ENCODE measurements around the gene UBD.

GRCh38 chr6:29561606-29562181 lies 2.2 kb upstream of the UBD start:
- TF ChIP-seq, protein P1, sequence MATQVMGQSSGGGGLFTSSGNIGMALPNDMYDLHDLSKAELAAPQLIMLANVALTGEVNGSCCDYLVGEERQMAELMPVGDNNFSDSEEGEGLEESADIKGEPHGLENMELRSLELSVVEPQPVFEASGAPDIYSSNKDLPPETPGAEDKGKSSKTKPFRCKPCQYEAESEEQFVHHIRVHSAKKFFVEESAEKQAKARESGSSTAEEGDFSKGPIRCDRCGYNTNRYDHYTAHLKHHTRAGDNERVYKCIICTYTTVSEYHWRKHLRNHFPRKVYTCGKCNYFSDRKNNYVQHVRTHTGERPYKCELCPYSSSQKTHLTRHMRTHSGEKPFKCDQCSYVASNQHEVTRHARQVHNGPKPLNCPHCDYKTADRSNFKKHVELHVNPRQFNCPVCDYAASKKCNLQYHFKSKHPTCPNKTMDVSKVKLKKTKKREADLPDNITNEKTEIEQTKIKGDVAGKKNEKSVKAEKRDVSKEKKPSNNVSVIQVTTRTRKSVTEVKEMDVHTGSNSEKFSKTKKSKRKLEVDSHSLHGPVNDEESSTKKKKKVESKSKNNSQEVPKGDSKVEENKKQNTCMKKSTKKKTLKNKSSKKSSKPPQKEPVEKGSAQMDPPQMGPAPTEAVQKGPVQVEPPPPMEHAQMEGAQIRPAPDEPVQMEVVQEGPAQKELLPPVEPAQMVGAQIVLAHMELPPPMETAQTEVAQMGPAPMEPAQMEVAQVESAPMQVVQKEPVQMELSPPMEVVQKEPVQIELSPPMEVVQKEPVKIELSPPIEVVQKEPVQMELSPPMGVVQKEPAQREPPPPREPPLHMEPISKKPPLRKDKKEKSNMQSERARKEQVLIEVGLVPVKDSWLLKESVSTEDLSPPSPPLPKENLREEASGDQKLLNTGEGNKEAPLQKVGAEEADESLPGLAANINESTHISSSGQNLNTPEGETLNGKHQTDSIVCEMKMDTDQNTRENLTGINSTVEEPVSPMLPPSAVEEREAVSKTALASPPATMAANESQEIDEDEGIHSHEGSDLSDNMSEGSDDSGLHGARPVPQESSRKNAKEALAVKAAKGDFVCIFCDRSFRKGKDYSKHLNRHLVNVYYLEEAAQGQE (IDR thresholded peaks at IDR 0.05; ENCODE audit: low read depth, low read length): no peak
- TF ChIP-seq RBBP5 (conservative IDR thresholded peaks at IDR 0.05) (no peak), ASH2L (IDR thresholded peaks at IDR 0.05; ENCODE audit: borderline replicate concordance, low read depth) (no peak), CTCF (IDR thresholded peaks at IDR 0.05 in 2 of 3, conservative IDR thresholded peaks at IDR 0.05 in 1 of 3; ENCODE audit: control insufficient read depth in 2 of 3, extremely low read depth in 1 of 3, insufficient read depth in 1 of 3, low read depth in 3 of 3, low read length in 3 of 3) (no peak), PRDM15 (CRISPR knock-in tag; IDR thresholded peaks at IDR 0.05) (no peak), YY1 (IDR thresholded peaks at IDR 0.05; ENCODE audit: low read depth, low read length) (no peak), GATAD2B (conservative IDR thresholded peaks at IDR 0.05; ENCODE audit: low read depth) (no peak), POLR2A (IDR thresholded peaks at IDR 0.05; ENCODE audit: low read depth, low read length) (no peak), HCFC1 (IDR thresholded peaks at IDR 0.05; ENCODE audit: low read length) (no peak), RCOR1 (conservative IDR thresholded peaks at IDR 0.05; ENCODE audit: low read depth, low read length) (no peak)

Data from GM12878 (cell line).